Upper lobe of left lung (tissue), 4 donors: Measurements from ENCODE around the gene EYS.

Experiments
- EP300 ChIP-seq, 4 donors: sonication (generic); formaldehyde crosslinking; IDR thresholded peaks; one replicate each; pipeline ENCODE4 v1.5.1; 2017; ENCODE audit warnings: antibody characterized with exemption in 4 of 4, control low read depth in 2 of 4
- POLR2A ChIP-seq, 4 donors: fragments of 450-650 bp; IDR thresholded peaks; one replicate each; pipeline ENCODE4 v1.5.1; 2016 to 2017; ENCODE audit warnings: antibody characterized with exemption in 4 of 4, mild to moderate bottlenecking in 2 of 4
- TF ChIP-seq, protein P1 (sequence below), 6 experiments: fragments of 450-650 bp in 4 of 6; fragments of 200-600 bp in 2 of 6; sonication (generic) in 2 of 6; IDR thresholded peaks; one replicate each; pipeline ENCODE4 v1.5.1; 2016 to 2019; ENCODE audit warnings: antibody characterized with exemption in 6 of 6

DNA sequence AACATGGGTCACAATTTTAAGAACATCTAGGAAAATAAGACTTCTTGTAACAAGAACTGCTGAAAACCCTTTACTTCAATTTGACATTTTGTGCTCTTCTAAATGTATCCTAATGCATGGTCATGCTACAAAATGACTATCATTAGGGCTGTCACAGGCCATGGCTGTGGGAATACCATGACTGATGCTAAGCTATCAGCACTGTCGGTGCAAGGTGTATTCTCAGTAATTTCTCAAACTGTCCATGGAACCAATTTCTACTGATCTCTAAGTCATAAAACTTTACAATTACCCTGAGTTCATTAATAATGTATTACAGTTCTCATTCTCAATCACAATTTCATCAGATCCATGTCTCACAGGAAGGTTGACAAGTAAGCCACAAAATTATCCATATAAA, 625.3 kb downstream of the EYS start:
- no peak for TF ChIP-seq EP300 (IDR thresholded peaks at IDR 0.05)
- TF ChIP-seq, protein P1, sequence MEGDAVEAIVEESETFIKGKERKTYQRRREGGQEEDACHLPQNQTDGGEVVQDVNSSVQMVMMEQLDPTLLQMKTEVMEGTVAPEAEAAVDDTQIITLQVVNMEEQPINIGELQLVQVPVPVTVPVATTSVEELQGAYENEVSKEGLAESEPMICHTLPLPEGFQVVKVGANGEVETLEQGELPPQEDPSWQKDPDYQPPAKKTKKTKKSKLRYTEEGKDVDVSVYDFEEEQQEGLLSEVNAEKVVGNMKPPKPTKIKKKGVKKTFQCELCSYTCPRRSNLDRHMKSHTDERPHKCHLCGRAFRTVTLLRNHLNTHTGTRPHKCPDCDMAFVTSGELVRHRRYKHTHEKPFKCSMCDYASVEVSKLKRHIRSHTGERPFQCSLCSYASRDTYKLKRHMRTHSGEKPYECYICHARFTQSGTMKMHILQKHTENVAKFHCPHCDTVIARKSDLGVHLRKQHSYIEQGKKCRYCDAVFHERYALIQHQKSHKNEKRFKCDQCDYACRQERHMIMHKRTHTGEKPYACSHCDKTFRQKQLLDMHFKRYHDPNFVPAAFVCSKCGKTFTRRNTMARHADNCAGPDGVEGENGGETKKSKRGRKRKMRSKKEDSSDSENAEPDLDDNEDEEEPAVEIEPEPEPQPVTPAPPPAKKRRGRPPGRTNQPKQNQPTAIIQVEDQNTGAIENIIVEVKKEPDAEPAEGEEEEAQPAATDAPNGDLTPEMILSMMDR (IDR thresholded peaks at IDR 0.05) = no peak
- TF ChIP-seq POLR2A (IDR thresholded peaks at IDR 0.05) = no peak
